ENCODE data around the gene MIOX. TPM values are rescaled to one million over a fixed set of nuclear protein-coding genes. Genes with fewer than 3 reads are reported as not detected.

The MIOX gene
- total and polyA plus RNA-seq, 2 of the 13 experiments (the other 11 are each of a cell fraction or from before 2014, with no cell fraction given) = 1.5 to 2.9 TPM

GRCh38 chr22:50474710-50475651 is 11.7 kb upstream of the MIOX start, which contains the start of gene SBF1 (continued):
- no peak for TF ChIP-seq FOXP1 (IDR thresholded peaks at IDR 0.05)
- TF ChIP-seq FOXP1 (CRISPR knock-in tag; IDR thresholded peaks at IDR 0.05) = no peak
- no peak for TF ChIP-seq ZEB1 (IDR thresholded peaks at IDR 0.05; ENCODE audit: insufficient replicate concordance, low read depth)
- TF ChIP-seq ZFP91 (CRISPR knock-in tag; IDR thresholded peaks at IDR 0.05; ENCODE audit: borderline replicate concordance) = no peak; the same call in 1 of the 2 replicates
- no peak for TF ChIP-seq TFE3 (CRISPR knock-in tag; IDR thresholded peaks at IDR 0.05)
- TF ChIP-seq ZNF383 (CRISPR knock-in tag; IDR thresholded peaks at IDR 0.05; ENCODE audit: borderline replicate concordance) = no peak
- TF ChIP-seq REST (IDR thresholded peaks at IDR 0.05; ENCODE audit: borderline replicate concordance in 1 of 2, low read depth in 1 of 2, low read length in 2 of 2) = no peak
- TF ChIP-seq SMC3 (IDR thresholded peaks at IDR 0.05; ENCODE audit: low read length) = no peak
- peak; percentile 51; the same call in 1 of the 2 replicates for TF ChIP-seq ZGPAT (CRISPR knock-in tag; IDR thresholded peaks at IDR 0.05)
- TF ChIP-seq HNF4A (CRISPR knock-in tag; IDR thresholded peaks at IDR 0.05) = no peak
- TF ChIP-seq ZKSCAN1 (IDR thresholded peaks at IDR 0.05; ENCODE audit: low read length) = no peak
- TF ChIP-seq MED1 (CRISPR knock-in tag; IDR thresholded peaks at IDR 0.05) = no peak
- no peak for TF ChIP-seq JUND (CRISPR knock-in tag; IDR thresholded peaks at IDR 0.05)
- no peak for TF ChIP-seq ZBTB42 (CRISPR knock-in tag; IDR thresholded peaks at IDR 0.05)
- no peak for TF ChIP-seq CSRNP2 (CRISPR knock-in tag; conservative IDR thresholded peaks at IDR 0.05; ENCODE audit: low read depth)
- TF ChIP-seq YEATS2 (CRISPR knock-in tag; IDR thresholded peaks at IDR 0.05; ENCODE audit: borderline replicate concordance) = peak; percentile 33; the same call in 1 of the 2 replicates
- no peak for TF ChIP-seq PAF1 (CRISPR knock-in tag; IDR thresholded peaks at IDR 0.05)
- peak; percentile 72 for TF ChIP-seq ZNF501 (CRISPR knock-in tag; IDR thresholded peaks at IDR 0.05)
- no peak for TF ChIP-seq ZSCAN12 (CRISPR knock-in tag; IDR thresholded peaks at IDR 0.05)
- TF ChIP-seq MIER3 (CRISPR knock-in tag; IDR thresholded peaks at IDR 0.05; ENCODE audit: borderline replicate concordance) = peak; percentile 36; the same call in 1 of the 2 replicates
